ENCODE measurements around the gene ATP5MK. TPM values are rescaled to one million over a fixed set of nuclear protein-coding genes. Genes with fewer than 3 reads are reported as not detected.
"Not testable (repeated sequence)": the region's sequence is repeated elsewhere in the genome, so short reads cannot be mapped to it uniquely, and the experiment has no call there.

ATP5MK gene
- polyA plus RNA-seq, 4 donors, result 155 to 260 (median 219) TPM

DNA sequence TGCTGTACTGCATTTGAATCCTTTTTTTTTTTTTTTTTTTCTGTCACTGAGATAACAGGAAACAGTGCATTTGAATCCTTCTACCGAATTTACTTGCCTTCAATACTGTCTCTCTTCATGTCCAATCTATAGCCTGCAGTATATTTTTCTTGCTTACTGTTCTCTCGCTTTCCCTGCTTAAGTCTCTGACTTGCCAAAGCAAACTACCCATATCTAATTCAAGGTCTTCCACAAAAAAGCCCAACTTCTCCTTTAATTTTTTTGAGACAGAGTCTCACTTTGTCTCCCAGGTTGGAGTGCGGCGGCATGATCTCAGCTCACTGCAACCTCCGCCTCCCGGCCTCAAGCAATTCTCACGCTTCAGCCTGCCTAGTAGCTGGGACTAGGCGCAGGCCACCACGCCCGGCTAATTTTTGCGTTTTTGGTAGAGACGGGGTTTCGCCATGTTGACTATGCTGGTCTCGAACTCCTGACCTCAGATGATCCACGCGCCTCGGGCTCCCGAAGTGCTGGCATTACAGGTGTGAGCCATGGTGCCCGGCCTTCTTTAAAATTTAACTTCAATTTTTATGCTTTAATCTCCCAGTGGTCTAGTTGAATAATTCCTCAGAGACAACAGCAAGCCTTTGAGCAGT is 1.0 kb upstream of the ATP5MK start:
- DNase-seq (ENCODE audit: low read depth in 4 of 4, low spot score in 3 of 4), result no peak

DNA sequence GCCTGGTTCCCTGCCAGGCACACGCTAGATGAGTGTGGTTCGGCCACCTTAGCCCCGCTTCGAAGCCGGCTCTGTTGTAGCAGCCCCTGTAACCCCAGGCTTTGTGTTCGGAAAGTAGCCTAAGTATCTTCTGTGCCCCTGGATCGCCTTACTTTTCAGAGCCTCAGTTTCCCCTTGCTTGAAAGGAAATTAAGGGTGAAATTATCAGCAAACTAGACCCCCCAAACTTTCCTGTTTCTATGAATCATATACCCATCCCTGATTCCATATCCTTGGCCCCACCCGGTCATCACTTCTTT is 463 bp upstream of the ATP5MK start:
- no peak for DNase-seq (ENCODE audit: low read depth in 4 of 4, low spot score in 3 of 4)

DNA sequence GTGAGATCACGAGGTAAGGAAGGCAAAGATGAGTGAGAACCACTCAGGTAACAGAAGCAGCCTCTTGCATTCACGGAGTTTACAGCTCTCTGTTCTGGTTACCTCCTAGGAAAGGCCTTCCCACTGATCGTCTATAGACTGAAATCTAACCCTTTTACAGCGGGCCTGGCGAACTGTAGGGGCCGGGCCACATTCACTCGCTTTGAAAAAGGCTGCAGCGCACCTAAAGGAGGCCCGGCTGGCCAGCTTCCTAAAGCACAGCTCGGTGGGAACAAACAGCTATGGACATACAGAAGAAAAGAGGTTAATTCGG is 565 bp downstream of the ATP5MK start:
- DNase-seq (ENCODE audit: low read depth in 4 of 4, low spot score in 3 of 4), result peak in 1 of 4 donors; percentile 5

DNA sequence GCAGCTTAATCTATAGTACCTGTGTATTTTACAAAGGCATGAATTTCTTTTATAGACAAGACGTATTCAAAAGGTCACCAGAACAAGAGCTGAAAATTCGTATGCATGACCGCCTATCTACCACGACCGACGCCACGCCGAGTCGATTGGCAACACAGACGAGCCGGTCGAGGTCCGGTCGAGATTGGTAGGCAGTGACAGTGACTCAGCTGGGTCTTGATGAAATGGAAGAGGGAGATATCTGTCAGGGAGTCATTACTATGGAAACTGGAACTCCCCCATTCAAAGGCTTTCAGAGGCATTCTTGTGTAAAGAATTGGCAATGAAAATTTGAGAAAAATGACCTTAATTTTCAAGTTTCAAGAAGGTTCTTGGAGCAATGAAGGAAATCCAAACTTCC is 2.1 kb downstream of the ATP5MK start:
- no peak for DNase-seq (ENCODE audit: low read depth in 4 of 4, low spot score in 3 of 4)

DNA sequence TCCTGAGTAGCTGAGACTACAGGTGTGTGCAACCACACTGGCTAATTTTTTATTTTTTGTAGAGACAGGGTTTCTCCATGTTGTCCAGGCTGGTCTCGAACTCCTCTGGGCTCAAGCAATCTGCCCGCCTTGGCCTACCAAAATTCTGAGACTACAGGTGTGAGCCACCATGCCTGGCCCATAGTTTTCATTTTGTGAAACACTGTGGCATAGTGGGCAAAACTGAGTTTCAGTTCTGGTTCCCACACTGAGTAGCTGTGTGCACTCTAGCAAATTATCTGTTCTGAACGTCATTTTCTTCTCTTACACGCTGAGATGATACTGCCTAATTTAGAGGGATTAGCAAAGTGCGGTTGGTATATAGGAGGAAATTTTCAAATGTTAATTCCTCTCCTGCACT is 13.5 kb downstream of the ATP5MK start:
- no peak for DNase-seq (ENCODE audit: low read depth in 4 of 4, low spot score in 3 of 4)

DNA sequence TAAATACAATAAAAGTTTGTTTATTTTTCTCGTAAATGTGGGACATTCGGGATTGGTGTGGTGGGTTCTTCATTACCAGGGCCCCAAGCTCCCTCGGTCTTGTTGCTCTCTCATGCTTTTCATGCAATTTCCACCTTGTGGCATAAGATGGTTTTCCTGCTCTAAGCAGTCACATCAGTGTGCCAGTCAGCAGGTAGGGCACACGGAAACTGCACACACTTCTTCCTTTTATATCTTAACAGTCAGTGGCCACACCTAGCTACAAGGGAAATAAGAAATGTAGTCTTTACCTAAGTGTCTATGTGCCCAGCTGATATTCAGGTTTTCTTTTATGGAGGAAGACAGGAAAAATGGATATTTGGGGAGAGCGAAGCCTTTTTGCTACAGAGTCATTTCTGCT is 22.0 kb downstream of the ATP5MK start:
- no peak for DNase-seq (ENCODE audit: low read depth in 4 of 4, low spot score in 3 of 4)

DNA sequence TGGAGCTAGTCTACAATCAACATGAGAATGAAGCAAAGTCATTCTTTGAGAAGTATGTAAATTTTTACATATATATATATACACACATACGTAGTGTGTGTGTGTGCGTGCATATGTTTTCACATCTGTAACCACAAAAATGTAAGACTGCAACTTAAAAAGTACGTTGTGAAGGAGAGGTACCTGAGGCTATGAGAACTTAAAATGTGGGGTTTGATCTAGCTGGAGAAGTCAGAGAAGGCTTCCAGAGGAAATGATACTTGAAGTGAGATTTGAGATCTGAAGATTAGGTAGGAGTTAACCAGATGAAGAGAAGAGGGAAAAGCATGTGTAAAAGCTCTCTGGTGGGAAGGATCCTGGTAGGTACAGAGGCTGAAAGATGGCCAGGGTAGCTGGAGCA is 22.7 kb downstream of the ATP5MK start:
- DNase-seq (ENCODE audit: low read depth in 4 of 4, low spot score in 3 of 4), result no peak

DNA sequence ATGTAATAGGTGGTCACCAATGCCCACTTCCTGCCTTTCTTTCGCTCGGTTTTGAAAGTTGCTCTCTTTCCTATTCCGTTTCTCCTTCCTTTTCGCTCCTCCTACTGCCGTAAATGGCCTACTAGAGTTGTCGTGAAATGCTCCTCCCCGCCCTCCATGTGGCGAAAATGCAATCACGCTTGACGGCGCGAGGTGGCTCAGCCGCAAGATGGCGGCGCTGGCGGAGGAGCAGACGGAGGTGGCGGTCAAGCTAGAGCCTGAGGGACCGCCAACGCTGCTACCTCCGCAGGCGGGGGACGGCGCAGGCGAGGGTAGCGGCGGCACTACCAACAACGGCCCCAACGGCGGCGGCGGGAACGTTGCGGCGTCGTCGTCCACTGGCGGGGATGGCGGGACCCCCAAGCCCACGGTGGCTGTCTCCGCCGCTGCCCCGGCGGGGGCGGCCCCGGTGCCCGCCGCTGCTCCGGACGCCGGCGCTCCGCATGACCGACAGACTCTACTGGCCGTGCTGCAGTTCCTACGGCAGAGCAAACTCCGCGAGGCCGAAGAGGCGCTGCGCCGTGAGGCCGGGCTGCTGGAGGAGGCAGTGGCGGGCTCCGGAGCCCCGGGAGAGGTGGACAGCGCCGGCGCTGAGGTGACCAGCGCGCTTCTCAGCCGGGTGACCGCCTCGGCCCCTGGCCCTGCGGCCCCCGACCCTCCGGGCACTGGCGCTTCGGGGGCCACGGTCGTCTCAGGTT is 28.3 kb downstream of the ATP5MK start, which contains the start of gene TAF5:
Gene TAF5, plus strand, starts transcription at position 195 of the 737 bp plus-strand sequence. Its CDS starts 14 bp downstream, at position 209.
- DNase-seq (ENCODE audit: low read depth in 4 of 4, low spot score in 3 of 4), result peak; percentile 84 to 94 (median 91)

DNA sequence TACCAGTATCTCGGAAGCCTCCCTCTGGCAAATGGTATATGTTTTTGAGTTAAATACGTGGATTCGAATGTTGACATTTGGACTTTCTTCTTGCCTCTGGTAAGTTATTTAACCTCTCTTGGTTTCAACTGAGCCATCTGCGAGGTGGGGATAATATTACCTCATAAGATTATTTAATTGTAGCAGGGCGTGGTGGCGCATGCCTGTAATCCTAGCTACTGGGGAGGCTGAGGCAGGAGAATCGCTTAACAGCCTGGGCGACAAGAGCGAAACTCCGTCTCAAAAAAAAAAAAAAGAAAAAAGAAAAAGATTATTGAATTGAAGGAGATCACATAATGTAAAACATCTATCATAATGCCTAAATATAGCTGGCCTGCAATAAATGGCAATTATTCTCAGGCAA is 28.9 kb downstream of the ATP5MK start:
- DNase-seq (ENCODE audit: low read depth in 4 of 4, low spot score in 3 of 4), result no peak

DNA sequence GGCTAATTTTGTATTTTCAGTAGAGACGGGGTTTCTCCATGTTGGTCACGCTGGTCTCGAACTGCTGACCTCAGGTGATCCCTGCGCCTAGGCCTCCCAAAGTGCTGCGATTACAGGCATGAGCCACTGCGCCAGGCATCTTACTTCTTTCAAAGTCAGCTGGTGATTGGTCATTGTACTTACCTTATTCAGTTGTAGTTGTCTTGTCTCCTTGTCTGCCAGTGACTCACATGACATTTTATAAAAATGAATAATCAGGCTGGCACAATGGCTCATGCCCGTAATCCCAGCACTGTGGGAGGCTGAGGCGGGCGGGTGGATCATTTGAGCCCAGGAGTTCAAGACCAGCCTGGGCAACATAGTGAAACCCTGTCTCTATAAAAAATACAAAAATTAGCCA is 35.5 kb downstream of the ATP5MK start:
- DNase-seq (ENCODE audit: low read depth in 4 of 4, low spot score in 3 of 4), result not testable (repeated sequence)

DNA sequence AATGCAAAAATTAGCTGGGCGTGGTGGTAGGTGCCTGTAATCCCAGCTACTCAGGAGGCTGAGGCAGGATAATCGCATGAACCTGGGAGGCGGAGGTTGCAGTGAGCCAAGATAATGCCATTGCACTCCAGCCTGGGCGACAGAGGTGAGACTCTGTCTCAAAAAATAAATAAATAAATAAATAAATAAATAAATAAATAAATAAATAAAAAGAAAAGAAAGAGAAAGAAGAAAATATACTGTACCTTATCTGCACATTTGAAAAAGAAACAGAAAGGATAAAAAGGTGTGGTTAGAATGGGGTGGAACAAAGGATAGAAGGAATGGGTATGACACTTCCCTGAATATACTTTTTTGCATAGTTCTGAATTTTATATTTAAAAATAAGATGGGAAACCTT is 36.8 kb downstream of the ATP5MK start:
- DNase-seq (ENCODE audit: low read depth in 4 of 4, low spot score in 3 of 4), result not testable (repeated sequence)

DNA sequence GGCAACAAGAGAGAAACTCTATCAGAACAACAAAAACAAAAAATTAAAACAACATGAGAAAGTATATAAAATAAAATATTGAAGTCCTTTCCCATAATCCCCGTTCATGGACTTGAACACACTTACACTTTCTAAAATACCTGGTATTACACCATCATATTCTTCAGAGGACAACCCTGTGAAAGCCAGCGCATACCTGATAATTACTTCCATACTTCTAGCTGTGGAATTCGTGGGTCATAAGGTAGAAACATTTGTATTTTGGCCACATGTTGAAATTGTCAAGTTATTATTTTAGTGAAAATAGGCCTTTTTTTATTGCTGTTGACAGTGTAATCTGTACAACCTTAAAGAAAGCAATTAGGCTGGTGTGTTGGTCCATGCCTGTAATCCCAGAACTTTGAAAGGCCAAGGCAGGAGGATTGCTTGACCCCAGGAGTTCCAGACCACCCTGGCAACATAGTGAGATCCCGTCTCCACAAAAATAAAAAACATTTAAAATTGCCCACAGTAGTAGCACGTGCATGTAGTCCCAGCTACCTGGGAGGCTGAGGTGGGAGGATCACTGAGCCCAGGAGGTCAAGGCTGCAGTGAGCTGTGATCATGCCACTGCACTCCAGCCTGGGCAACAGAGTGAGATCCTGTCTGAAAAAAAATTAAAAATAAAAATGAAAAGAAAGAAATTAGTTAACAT is 40.2 kb downstream of the ATP5MK start:
- no peak for DNase-seq (ENCODE audit: low read depth in 4 of 4, low spot score in 3 of 4)

DNA sequence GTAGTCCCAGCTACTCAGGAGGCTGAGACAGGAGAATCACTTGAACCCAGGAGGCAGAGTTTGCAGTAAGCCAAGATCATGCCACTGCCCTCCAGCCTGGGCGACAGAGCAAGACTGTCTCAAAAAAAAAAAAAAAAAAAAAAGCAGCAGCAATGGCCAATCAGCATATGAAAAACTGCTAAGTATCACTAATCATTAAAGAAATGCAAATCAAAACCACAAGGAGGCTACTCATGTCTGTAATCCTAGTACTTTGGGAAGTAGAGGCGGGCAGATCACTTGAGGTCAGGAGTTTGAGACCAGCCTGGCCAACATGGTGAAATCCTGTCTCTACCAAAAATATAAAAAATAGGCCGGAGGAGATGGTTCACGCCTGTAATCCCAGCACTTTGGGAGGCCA is 41.7 kb downstream of the ATP5MK start:
- DNase-seq (ENCODE audit: low read depth in 4 of 4, low spot score in 3 of 4), result not testable (repeated sequence)

DNA sequence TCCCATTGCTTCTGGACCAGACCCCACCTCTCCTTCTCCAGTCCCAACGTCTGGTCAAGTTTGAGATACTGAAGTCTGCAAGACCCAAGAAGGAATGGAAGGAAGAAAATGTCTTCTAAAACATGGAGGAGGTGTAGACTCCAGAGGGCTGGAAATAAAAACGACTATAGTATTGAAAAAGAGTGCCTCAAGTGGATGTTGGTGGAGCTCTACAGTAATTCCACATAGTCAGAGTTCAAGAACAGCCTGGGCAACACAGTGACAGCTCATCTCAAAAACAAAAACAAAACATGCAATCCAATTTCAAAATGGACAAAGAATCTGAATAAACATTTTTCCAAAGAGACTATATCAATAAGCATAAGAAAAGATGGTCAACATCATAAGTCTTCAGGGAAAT is 43.0 kb downstream of the ATP5MK start:
- no peak for DNase-seq (ENCODE audit: low read depth in 4 of 4, low spot score in 3 of 4)

DNA sequence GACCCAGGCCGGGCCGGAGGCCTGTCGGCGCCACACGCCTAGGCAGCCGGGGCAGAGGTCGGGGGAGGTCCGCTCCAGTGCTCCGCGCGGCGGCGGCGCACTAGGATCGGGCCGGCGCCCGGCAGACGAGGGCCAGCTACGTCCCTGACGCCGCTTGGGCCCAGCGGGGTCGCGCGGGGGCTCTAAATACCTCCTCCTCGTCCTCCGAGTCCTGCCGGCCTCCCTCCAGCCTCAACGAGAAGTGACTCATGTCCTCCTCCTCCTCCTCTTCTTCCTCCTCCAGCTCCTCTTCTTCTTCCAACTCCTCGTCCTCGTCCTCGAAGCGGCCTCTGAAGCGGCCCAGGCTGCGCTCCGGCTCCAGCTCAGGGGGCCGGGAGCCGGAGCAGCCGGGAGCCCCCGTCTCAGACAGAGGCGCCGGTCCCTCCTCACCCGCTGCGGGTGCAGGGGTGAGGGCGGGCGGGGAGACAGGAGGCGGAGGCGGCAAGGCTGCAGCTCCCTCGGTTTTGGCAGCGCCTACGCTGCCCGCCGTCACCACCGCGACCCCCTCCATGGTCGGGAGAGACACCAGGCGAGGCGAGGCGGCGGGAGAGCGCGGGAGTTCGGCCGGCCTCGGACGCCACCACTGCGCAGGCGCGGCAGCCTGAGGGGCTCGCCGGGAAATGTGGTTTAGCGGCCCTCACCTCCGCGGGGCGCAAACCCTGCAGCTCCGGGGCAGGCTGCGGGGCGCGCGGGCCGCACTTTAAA is 45.6 kb downstream of the ATP5MK start, which contains the start of gene PCGF6:
Gene PCGF6, minus strand, starts transcription at position 624 of the 744 bp plus-strand sequence. Its CDS starts 74 bp downstream, at position 550.
- peak; percentile 57 to 72 (median 68) for DNase-seq (ENCODE audit: low read depth in 4 of 4, low spot score in 3 of 4)

DNA sequence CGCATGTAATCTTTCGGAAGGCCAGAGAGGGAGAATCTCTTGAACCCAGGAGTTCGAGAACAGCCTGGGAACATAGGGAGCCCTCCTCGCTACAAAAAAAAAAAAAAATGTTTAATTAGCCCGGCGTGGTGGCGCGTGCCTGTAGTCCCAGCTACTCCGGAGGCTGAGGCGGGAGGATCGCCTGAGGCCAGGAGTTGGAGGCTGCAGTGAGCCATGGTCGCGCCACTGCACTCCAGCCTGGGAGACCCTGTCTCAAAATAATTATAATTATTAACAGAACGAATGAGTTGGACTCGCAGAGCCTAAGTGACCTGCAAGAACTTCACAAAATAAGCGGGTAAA is 46.1 kb downstream of the ATP5MK start:
- no peak for DNase-seq (ENCODE audit: low read depth in 4 of 4, low spot score in 3 of 4)

Other genes starting within 250 kb of the ATP5MK start
- gene NT5C2, start 203.2 kb downstream of the ATP5MK start, polyA plus RNA-seq (ENCODE audit: insufficient read length in 4 of 4), result 100 to 1,000 TPM in 3 of 4 donors, 10 to 100 TPM in 1; 92.3 to 115 (median 108) TPM
- under 1 TPM in 3 of 4 donors, not detected in 1; 0.14 to 0.20 (median 0.20) TPM for gene RPEL1, start 150.6 kb downstream of the ATP5MK start, polyA plus RNA-seq (ENCODE audit: insufficient read length in 4 of 4)
- gene INA, start 119.3 kb downstream of the ATP5MK start, polyA plus RNA-seq (ENCODE audit: insufficient read length in 4 of 4), result 1 to 10 TPM in 3 of 4 donors, under 1 TPM in 1; 0.70 to 1.5 (median 1.3) TPM
- 10 to 100 TPM; 13.7 to 17.1 (median 14.9) TPM for gene PCGF6, start 45.3 kb downstream of the ATP5MK start, polyA plus RNA-seq (ENCODE audit: insufficient read length in 4 of 4)
- 1 to 10 TPM; 7.4 to 8.8 (median 8.1) TPM for gene TAF5, start 28.5 kb downstream of the ATP5MK start, polyA plus RNA-seq (ENCODE audit: insufficient read length in 4 of 4)
- 10 to 100 TPM; 24.6 to 38.4 (median 35.0) TPM for gene PDCD11, start 151 bp upstream of the ATP5MK start, polyA plus RNA-seq (ENCODE audit: insufficient read length in 4 of 4)
- 10 to 100 TPM; 11.8 to 34.7 (median 12.6) TPM for gene CALHM2, start 55.9 kb upstream of the ATP5MK start, polyA plus RNA-seq (ENCODE audit: insufficient read length in 4 of 4)
- gene CALHM1, start 62.4 kb upstream of the ATP5MK start, polyA plus RNA-seq (ENCODE audit: insufficient read length in 4 of 4), result under 1 TPM; 0.06 to 0.10 (median 0.08) TPM
- not detected for gene CALHM3, start 82.8 kb upstream of the ATP5MK start, polyA plus RNA-seq (ENCODE audit: insufficient read length in 4 of 4)
- gene NEURL1, start 97.2 kb upstream of the ATP5MK start, polyA plus RNA-seq (ENCODE audit: insufficient read length in 4 of 4), result 1 to 10 TPM in 1 of 4 donors, under 1 TPM in 3; 0.83 to 3.3 (median 0.92) TPM

All from left renal pelvis (tissue), 4 donors.